Tongue (tissue), 2 donors: ENCODE results near the gene ANHX. TPM values are rescaled to one million over a fixed set of nuclear protein-coding genes. Genes with fewer than 3 reads are reported as not detected.
"Not testable (repeated sequence)": the region's sequence is repeated elsewhere in the genome, so short reads cannot be mapped to it uniquely, and the experiment has no call there.

Experiments used
- DNase-seq: peaks from one replicate; pipeline ENCODE4 v3.0.0-alpha.2; 2015
- total RNA-seq: library from RNA; depleted of rRNA; stranded (reverse); fragments of >200 nt; gene quantifications from one replicate; pipeline ENCODE4 v1.2.3, GENCODE V29; 2014

Gene ANHX
- total RNA-seq = not detected

DNA sequence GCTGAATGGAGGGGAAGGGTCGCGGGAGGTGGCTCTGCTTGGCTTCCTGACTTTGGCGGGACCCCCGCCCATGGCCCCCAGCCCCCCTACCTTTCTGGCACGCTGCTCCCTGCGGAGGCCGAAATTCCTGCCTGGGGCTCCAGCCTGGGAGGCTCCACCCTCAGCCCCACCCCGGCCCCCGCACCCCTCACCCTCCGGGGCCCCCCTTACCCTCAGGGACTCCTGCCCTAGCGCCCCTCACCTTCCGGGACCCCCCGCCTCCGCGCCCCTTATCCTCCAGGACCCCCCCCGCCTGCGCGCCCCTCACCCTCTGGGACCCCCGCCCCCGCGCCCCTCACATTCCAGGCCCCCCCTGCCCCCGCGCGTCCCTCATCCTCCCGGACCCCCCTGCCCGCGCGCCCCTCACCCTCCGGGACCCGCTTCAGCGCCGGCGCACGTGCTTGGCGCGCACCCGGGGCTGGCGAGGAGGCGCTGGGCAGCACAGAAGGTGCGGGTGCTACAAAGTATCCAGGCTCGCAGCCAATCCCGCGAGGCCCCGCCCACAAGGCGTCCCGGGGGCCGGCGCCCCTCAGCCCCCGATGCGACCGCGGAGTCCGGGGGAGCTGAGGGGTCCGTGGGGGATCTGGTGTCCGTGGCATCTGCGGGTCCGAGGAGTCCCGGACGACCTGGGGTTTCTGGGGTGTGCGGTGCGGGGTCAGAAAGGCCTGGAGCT lies at the start of gene ANHX:
TSS of gene ANHX (minus strand) at position 477 of the 712 bp plus-strand sequence. CDS start 1,521 bp downstream, outside the sequence.
- DNase-seq = no peak

DNA sequence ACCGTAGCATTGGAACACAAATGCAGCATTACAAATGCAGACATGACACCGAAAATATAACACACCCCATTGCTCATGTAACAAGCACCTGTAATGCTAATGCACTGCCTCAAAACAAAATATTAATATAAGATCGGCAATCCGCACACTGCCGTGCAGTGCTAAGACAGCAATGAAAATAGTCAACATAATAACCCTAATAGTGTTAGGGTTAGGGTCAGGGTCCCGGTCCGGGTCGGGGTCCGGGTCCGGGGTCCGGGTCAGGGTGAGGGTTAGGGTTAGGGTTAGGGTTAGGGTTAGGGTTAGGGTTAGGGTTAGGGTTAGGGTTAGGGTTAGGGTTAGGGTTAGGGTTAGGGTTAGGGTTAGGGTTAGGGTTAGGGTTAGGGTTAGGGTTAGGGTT lies 29.0 kb upstream of the ANHX start:
- DNase-seq = not testable (repeated sequence)

DNA sequence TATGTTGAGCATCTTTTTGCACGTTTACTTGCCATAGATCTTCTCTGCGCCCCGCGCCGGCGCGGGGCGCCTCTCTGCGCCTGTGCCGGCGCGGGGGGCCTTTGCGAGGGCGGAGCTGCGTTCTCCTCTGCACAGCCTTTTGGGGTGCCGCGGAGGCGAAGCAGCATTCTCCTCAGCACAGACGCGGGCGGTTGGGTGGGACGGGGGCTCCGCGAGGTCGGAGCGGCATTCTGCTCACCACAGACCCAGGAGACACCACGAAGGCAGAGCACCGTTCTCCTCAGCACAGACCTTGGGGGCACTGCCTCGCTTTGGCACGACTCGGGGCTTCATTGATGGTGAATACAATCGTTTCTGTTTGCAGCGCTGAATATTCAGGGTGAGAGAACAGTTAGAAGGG lies 28.5 kb upstream of the ANHX start:
- DNase-seq = no peak

DNA sequence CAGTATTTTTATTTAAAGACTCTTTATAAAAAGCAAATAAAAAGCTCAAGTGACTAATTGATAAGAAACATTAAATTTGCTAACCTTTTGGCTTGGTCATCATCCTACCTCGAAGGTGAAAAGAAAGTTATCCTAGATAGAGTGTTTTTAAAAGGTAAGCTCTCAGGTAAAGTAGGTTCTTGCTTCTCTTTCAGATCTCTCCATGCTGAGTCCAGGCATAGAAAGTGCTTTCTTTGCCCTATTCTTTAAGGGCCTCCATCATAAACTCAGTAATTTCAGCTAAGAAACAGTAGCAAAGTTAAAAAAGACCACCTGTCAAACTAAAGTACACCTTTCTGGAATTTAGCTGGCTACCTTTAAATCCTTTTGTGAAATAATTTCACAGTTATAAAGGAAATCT lies 20.6 kb upstream of the ANHX start:
- DNase-seq = no peak

DNA sequence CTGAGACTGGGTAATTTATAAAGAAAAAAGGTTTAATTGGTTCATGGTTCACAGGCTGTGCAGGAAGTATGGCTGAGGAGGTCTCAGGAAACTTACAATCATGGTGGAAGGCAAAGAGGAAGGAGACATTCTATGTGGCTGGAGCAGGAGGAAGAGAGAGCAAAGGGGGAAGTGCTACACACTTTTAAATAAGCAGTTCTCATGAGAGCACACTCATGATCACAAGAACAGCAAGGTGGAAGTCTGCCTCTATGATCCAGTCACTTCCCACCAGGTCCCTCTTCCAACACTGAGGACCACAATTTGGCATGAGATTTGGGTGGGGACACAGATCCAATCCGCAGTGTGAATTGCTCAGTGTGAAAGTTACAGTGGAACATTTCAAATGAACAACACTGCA lies 20.2 kb upstream of the ANHX start:
- not testable (repeated sequence) for DNase-seq

DNA sequence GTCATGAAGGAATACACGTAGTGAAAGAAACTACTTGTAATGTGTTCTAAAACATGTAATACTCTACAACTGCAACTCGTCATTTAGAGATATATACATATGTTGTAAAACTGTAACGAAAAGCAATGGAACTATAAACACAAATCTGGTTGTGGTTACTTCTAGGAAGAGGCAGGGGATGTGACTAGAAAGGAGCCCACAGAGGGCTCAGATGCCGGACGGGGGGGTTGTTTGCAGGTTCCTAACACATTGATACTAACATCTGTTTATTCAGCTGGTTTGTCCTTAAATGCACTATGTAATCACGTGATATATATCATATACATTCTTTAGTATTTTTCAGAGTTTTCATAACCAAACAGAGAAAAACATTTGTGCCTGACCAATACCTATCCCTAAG lies 16.1 kb upstream of the ANHX start:
- DNase-seq = no peak

DNA sequence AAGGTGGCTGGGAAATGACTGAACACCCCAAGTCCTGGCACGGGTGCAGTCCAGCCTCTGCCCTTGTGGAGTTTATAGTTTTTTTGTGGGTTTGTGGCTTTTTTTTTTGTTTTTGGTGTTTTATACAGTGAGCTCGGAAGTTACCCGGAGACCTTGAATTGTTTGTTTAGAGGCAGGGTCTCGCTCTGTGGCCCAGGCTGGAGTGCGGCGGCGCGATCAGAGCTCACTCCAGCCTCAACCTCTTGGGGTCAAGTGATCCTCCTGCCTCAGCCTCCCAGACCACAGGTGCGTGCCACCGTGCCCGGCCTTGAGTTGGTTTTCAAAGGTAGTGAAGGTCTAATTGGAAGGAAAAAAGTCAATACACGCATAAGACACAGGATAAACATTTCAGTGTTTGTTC lies 879 bp upstream of the ANHX start:
- no peak for DNase-seq

DNA sequence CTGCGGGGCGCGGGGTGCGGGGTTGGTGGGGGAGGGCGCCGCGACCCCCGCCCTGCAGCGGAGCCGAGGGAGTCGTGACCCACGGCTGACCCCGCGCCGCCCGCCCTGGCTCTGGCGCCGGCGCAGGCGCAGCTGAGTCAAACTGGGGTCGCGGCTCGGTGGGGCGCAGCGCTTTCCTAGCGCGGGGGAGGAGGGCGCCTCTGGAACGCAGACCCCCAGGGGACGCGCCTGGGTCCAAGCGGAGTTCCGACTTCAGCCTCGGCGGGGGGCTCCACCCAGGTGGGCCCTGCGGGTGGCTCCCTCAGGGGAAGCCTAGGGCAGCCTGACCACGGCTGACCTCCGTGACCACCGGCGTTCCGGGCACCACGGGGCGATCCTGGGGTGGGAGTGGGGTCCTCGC lies 467 bp upstream of the ANHX start:
- DNase-seq = no peak

DNA sequence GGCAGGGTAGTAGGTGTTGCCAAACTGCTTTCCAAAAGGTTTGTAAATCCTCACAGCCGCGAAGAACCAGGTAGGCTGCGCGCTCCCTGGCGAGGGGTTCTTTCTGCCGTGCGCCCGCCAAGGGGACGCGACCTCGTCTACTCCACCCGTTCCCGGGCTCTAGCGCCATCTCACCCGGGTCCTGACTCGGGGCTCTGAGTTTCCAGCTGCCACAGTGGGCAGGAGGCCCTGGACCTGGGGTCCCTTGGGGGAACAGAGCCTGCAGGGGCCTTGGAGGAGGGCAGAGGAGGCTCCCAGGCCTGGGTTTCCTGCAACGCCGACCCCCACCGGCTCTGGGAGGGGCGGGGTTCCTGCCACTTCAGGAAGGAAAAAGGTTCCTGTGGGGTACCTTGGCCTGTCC lies 706 bp downstream of the ANHX start:
- DNase-seq = no peak

DNA sequence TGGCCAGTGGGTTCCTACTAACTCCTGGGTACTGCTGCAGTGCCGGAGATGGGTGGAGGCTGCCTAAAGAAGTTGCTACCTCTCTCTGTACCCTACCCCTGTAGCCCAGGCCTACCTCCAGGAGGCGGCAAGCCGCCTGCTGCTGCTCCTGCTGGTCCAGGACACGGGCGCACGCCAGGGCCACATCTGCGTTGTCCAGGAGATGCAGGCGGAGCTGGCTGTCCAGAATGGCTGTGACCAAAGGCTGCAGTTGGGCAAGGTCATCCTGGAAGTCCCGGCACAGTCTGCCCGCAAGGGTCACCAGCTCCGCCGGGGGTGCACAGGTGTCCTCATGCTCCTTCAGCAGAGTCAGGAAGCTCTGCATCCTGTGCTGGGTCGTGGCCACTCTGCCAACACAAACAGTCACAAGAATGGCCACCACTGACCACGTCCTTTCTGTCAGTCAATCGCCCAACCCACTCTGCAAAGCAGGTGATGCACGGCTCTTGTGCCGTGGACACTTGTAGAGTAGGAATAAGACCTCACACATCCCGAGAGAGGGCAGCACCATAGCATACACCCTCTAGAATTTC lies 1.6 kb downstream of the ANHX start:
- DNase-seq = no peak

DNA sequence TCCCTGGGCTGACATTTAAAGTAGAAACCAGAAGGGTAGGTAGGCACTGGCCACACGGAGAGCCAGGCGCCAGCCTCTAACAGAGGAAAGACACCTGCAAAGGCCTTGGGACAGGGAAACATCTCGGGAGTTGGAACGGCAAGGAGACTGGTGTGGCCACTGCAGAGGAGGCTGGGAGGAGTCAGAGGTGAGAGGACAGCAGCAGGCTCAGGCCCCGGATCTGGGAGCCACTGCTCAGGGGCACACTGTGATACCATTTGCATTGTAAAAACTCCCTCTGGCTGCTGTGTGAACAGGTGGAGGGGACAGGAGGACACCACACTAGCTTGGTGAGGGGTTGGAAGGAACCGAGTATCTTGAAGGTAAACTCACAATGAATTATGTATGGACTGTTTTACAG lies 2.7 kb downstream of the ANHX start:
- DNase-seq = no peak

DNA sequence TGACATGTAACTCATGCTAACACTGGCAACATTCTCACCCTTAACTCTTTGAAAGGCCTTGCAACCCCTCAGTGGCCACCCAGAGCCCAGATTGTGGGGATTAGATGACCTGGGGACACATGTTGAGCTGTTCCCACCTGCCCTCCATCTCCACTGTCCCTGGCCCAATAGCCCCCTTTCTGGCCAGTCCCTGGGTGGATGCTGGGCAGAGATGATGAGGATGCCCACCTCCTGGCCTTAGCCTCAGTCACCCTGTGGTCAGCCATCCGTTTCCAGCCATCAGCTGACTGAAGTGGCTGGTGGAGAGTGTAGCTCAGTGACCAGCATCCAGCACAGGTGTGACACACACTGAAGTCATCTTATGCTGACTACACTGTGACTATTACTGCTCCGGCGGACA lies 4.7 kb downstream of the ANHX start:
- DNase-seq = no peak

DNA sequence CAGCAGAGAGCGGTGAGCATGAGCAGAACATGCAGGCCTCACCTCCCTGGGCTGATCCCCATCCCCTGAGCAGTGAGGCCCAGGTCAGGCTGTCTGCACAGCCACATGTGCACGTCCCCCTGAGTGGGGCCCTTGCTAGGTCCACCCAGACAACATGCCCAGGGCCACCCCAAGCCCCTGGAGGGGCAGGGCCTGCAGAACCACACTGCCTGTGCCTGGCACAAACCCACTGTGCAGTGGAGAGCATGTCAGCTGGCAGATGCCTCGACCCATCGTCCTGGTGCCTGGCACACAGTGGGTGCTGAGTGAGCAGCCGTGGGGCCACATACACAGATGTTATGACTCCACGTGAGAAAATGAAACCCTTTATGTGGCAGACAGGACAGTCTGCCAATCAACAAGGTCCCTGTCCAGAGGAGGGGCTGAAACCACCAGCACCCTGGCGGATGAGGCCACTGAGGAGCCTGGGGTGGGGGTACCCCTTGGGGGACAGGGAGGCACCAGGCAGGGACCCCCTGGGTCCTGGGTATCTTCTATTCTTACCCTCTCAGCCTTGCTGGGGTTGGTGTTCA lies 8.3 kb downstream of the ANHX start:
- no peak for DNase-seq

DNA sequence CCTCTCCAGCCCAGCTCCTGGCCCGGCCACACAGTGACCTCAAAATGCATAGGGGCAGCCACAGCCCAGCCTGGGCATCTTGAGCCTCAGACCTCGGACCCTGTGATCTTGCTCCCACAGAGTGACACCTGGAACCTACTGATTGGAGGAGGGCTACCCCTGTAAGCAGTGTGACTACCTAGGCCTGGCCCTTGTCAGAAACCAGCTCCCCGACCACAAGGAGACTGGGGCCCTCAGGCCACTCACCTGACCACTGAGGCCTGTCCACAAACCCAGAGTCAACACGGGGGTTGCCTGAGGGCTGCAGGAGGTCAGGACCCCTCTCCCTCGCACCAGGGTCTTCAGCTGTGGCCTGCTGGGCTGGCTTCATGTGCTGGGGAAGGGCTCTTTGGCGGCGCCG lies 9.0 kb downstream of the ANHX start:
- no peak for DNase-seq

DNA sequence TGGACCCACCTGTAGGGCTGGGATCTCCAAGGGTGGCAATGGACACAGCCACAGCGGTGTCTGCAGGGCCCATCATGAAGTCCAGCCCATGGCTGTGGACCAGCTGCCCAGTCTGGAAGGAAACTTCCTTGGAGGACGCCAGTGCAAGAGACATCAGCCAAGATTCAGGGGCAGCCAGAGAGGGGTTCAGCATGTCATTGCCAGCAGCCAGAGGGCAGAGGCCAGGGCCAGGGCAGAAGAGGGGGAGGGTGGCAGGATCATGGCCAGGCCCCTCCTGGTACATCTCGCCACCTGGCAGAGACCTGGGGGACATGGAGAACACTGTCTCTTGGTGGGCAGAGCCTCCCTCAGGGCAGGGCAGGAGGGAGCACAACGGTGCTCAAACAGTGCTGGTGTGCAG lies 10.2 kb downstream of the ANHX start:
- no peak for DNase-seq

DNA sequence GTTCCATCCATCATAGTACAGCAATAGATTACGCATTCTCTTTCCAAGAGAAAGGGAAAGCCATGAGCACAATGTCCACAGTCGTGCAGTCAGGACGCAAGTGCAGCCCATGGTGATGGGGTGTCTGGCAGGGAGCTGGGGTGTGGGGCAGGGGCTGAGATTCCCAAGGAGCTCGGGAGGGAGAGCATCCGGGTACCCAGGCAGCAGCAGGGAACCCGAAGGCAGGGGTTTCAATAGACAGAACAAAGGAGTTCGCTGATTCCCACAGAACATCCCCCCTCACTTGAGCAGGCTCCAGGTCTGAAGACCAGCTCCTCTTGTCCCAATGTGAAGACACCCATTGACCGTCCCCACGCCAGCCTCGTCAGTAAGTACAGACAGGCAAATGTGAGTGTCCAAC lies 13.5 kb downstream of the ANHX start:
- DNase-seq = no peak

DNA sequence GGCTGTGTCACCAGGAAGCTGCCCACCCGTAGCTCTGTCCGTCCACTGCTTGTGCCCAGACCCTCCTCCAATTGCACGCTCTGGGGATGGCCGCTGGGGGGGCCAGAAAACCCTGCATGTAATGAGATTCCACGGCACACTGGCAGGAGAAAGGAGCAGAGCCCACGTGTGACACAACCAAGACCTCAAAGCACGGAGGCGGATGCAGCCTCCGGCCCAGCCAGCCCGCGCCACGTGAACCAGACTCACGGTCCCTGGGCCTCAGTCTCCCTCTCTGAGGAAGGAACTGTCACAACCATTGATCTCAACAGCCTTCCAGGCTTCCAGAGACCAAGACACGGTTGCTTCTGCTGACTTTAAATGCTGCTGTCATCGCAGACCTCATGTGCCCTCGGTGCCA lies 14.4 kb downstream of the ANHX start:
- DNase-seq = no peak

DNA sequence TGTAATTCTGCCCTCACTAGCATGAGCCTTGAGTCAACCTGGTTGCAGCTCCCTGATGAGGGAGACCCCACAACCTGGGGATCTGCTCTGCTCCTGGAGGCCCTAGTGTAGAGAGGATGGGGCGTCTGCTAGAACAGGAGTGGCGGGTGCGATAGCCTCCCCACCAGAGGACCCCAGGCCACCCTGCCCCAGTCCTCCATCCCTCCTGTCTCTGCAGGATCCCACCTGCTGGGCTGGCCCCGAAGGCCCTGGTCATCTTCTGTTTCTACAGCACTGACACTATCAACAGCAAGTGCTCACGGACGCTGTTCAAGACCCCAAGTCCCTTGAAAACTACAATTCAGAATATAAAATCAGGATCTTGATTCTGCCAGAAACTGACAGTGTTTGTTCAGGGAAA lies 15.2 kb downstream of the ANHX start:
- DNase-seq = no peak

DNA sequence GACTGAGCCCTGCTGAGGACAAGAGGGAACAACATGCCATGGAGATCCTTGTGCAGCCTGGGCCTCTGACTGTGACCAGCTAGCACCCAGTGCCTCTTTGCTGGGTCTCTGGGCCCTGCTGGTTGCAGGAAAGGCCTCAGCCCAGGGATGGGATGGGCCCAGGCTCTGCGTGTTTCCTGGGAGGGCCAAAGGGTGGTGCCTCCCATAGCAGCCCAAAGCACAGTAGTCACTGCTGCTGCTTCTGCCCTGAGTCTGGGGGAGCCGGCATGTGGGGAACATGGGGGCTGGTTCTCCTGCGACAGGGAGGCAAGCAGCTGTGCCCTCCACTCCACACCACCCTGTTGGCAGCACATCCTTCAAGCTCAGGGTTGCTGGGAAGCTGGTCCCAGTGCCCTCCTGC lies 18.5 kb downstream of the ANHX start:
- DNase-seq = no peak

DNA sequence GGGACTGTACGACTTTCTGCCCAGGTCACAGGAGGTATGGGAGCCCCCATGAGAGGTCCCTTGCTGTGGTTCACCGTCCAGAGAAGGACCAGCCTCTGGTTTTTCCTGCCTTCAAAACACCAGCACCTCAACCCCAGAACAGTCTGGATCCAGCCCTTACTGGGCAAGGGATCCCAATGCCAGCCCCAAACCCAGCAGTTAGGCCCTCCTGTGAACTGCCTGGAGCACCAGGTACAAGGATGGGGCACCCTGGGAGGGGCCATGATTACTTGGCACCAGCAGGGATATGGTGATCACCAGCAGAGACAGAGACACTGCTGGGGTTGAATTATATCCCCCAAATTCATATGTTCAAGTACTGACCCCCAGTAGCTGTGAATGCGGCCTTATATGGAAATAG lies 20.0 kb downstream of the ANHX start:
- no peak for DNase-seq

DNA sequence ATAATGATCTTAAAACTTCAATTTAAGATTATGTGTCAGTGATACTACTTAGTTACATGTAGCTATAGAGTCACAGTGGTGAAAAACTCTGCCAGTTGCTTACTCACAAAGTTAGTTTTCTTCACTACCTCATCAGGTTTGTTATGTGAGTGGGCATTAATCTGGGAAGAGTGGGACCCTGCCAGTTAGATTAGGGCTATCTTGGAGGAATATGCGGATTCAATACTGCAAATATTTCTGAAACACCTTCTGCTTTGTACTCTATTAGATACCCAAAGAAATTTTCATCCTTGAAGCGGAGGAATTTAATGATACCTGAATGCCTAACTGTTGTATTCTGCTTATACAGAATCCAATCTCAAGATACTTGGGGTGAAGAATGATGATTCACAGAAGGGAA lies 29.3 kb downstream of the ANHX start:
- DNase-seq = no peak

DNA sequence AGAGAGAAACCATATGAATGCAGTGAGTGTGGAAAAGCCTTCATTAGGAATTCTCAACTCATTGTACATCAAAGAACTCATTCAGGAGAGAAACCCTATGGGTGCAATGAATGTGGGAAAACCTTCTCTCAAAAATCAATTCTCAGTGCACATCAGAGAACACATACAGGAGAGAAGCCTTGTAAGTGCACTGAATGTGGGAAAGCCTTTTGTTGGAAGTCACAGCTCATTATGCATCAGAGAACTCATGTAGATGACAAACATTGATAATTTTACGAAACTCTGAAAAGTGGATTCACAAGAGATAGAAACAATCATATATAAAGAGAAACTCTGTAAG lies 31.4 kb downstream of the ANHX start:
- DNase-seq = no peak

DNA sequence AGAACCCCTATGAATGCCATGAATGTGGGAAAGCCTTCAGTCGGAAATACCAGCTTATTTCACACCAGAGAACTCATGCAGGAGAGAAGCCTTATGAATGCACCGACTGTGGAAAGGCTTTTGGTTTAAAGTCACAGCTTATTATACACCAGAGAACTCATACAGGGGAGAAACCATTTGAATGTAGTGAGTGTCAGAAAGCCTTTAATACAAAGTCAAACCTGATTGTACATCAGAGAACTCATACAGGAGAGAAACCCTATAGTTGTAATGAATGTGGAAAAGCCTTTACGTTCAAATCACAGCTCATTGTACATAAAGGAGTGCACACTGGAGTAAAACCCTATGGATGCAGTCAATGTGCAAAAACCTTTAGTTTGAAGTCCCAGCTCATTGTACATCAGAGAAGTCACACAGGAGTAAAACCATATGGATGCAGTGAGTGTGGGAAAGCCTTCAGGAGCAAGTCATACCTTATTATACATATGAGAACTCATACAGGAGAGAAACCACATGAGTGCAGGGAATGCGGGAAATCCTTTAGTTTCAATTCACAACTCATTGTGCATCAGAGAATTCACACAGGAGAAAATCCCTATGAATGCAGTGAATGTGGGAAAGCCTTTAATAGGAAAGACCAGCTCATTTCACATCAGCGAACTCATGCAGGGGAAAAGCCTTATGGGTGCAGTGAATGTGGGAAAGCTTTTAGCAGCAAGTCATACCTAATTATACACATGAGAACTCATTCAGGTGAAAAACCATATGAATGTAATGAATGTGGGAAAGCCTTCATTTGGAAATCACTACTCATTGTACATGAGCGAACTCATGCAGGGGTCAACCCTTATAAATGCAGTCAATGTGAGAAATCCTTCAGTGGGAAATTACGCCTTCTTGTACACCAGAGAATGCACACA lies 32.1 kb downstream of the ANHX start:
- DNase-seq = no peak
